HG02759 (cell line): ENCODE measurements around the gene WIPF2.
A peak's percentile ranks its signal among the peaks of the same experiment; 100 is the strongest.
"Not testable (repeated sequence)": the region's sequence is repeated elsewhere in the genome, so short reads cannot be mapped to it uniquely, and the experiment has no call there.

Experiments used
- ATAC-seq: cut with Tn5 transposase; IDR thresholded peaks from one replicate; pipeline ENCODE4 v1.9.1; 2021; ENCODE audit warnings: mild to moderate bottlenecking, moderate library complexity; ENCODE audit not compliant: unreplicated experiment

WIPF2 gene

GRCh38 chr17:40293363-40293762 is 74.3 kb downstream of the WIPF2 start:
- ATAC-seq: no peak

DNA sequence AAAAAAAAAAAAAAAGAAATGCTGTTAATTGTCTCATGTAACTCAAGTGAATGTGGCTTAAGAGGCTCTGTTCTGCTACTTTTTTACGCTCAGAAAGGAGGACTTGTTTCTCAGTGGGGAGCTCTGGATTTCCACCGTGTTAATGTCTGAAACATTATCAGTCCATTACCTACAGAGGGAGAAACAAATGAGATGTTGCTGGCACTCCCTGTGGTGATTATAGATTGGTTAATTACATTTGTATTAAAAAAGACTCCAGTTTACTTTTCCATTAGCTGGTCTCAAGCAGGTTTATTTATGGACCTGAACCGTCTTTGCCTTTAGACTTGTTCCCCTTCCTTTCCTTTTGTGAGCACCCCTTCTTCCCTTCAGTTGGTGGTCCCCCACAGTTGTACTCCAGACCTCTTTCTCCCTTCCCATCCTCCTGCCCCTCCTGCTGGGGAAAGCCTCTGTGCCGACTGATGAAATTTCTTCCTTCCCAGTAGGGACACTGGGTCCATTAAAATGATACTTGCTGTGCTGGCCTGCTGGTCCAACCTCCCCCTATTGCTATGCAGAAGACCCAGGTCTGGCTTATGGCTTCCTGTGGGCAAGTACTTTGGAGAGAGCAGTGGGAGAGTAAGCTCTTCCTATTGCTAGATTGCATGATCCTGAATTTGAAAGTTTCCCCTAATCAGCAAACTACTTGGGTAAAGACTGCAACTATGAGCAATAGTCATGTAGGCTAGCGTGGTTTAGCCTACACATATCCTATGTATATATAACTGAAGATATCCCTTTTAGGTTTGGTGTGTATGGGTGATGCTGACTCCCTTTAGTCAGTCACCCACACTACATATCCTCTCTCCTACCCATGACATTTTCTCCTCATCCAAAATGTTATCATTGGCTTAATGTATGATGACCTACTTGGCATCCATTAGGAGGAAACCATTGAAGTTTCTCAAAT is 76.7 kb downstream of the WIPF2 start:
- ATAC-seq: no peak

DNA sequence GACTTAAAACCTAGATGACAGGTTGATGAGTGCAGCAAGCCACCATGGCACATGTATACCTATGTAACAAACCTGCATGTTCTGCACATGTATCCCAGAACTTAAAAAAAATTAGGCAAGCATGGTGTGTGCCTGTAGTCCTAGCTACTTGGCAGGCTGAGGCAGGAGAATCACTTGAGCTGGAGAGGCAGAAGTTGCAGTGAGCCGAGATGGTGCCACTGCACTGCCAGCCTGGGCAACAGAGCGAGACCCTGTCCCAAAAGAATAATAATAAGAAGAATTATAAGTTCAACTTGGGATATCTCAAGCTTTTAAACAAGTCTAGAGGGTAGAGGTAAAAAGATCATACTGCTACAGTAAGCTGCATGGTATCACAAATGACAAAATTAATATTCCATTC is 78.4 kb downstream of the WIPF2 start:
- ATAC-seq: no peak

- no peak for ATAC-seq
Observed at GRCh38 chr17:40298726-40299125, 79.6 kb downstream of the WIPF2 start.

DNA sequence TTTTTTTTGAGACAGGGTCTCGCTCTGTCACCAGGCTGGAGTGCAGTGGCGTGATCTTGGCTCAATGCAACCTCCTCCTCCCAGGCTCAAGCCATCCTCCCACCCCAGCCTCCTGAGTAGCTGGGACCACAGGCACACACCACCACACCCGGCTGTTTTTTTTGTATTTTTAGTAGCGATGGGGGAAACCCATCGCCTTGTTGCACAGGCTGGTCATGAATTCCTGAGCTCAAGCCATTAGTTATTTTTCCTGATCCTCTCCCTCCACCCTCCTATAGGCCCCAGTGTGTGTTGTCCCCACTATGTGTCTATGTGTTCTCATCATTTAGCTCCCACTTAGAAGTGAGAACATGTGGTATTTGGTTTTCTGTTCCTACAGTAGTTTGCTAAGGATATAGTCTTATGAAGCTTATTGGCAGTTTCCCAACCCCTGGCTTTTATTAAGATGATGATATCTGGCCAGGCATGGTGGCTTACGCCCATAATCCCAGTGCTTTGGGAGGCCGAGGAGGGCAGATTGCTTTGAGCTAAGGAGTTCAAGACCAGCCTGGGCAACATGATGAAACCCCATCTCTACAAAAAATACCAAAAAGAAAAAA is 80.2 kb downstream of the WIPF2 start:
- not testable (repeated sequence) for ATAC-seq

- ATAC-seq: no peak
Observed at GRCh38 chr17:40301315-40301714, 82.2 kb downstream of the WIPF2 start.

- ATAC-seq: no peak
Observed at GRCh38 chr17:40303009-40303657, 84.0 kb downstream of the WIPF2 start.

- no peak for ATAC-seq
Observed at GRCh38 chr17:40303708-40304551, 84.8 kb downstream of the WIPF2 start.

DNA sequence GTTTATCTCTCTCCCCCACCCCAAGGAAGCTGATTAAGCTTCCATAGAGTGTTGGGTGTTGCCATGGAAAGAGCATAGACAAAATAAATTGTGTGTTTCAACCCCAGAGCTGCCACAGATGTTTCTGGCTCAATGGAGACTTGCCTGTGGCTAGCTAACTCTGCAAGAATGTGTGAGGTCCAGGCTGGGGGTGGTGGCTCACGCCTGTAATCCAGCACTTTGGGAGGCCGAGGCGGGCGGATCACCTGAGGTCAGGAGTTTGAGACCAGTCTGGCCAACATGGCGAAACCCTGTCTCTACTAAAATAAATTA is 85.4 kb downstream of the WIPF2 start:
- ATAC-seq: not testable (repeated sequence)

GRCh38 chr17:40304866-40305265 is 85.8 kb downstream of the WIPF2 start:
- ATAC-seq: not testable (repeated sequence)

- ATAC-seq: no peak
Observed at GRCh38 chr17:40306395-40306794, 87.3 kb downstream of the WIPF2 start.

DNA sequence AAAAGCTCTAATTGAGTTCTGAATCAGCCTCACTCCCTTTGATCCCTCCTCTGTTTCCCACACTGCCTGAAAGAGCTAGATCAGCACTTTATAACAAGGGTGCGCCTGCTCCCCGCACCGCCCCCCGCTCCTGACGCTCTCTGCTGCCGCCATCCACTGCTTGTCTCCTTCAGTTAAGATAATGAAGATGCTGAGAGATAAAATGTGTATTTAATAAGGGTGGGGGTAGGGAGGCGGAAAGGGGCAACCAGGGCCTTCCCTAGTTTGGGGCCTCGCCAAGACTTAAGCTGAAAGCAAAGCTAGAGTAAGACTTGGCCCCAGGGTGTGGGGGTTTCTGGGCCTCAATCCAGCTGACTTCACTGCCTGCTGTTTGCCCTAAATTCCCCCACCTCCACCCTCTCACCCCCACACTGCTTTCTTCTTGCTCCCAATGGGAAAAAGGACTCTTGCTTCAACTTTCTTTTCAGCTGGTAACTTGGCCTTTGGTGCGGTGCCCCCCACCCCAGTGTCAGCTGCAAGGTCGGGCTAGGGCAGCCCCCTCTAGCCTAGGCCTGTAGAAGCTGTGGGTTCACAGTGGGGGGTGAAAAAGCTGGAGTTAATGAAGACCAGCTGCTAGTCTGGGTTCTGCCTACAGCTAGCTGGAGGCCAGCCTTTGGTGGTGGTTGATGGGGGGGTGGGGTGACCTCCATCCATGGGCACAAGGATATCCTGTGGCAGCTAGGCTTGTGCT is 88.1 kb downstream of the WIPF2 start:
- no peak for ATAC-seq

DNA sequence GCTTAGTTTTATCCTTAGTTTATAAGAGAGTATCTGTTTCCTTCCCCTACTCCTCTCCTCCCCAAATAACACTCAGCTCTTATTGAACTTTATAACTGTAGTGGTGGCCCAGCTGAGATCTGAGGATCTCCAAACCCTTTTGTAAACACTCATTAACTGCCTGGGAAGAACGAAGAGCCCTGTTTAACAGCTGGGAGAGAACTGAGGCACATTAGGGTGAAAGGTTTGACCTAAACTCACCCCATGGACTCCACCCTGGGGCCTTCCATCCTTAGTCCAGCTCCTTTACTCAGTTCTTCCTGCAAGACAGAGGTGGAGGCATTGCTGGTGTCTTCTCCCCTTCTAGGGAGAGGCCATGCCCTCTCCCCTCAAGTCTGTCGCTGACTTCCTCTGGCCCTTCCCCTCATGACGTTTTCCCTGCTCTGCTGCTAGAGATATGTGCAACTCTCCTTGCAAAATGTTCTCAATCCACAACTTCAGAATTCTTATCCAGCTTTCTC is 88.7 kb downstream of the WIPF2 start:
- no peak for ATAC-seq

DNA sequence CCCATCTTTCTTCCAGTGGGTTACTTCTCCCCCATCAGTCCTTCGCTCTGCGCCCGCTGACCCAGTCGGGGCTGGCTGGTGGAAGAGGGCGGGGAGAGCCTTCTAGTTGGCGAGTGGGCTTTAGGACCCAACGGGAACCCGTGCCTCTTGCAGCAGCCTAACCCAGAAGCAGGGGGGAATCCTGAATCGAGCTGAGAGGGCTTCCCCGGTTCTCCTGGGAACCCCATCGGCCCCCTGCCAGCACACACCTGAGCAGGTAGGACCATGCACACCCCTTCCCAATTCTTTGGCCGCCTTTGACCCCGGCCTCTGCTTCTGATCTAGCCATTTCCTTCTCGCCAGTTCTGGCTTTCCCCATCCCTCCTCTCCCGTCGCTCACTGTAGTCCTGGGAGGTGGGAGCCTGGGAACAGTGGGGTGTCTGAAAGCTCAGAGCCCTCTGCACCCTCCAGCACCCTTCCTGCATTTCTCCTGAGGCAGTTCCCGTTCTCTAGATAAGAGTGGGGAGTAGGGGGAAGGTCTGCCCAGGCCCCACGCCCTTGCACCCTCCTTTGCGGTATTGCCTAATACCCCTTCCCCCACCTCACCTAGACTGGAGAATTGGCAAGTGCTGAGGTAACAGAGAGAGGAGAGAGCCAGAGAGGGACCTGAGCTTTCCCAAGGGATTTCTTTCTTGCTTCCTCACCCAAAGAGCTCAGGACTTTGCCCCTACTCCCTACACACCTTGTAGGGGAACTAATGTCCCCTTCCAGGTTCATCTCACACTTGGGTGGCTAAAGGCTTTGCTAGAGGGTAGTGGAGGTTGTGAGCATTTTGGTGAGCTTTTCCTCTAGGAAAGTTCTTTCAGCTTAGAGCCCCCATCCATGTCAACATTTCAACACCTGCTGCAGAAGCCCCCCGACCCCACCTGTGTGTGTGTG is 90.2 kb downstream of the WIPF2 start, which contains the start of gene RARA:
Gene RARA, plus strand, starts transcription at position 150 of the 918 bp plus-strand sequence. CDS start 22,039 bp downstream, outside the sequence.
- ATAC-seq: no peak

DNA sequence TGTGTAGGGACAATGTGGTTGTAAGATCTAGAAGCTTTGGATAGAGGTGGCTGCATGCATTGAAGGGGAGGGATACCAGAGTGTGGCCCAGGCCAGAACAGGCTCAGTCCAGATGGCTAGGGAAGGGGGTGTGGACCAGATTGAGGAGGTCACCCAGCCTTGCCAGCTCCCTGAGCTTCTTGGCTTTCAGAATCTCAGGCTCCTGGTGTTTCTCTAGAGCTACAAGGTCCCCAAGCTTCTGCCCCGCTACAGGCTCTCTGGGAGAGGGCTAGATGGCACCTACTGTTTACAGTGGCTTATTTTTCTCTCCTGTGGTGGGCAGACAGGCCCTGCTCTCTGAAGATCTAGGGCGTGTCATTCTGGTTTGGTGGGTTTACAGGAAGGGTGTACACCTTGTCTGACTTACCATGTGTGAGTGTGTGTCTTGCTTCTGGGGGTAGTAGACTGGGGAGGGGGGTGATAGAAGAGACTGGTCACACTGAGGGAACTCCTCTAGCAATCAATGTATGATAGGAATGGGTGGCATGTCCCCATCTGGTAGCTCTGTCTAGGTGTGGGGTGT is 90.9 kb downstream of the WIPF2 start:
- no peak for ATAC-seq

DNA sequence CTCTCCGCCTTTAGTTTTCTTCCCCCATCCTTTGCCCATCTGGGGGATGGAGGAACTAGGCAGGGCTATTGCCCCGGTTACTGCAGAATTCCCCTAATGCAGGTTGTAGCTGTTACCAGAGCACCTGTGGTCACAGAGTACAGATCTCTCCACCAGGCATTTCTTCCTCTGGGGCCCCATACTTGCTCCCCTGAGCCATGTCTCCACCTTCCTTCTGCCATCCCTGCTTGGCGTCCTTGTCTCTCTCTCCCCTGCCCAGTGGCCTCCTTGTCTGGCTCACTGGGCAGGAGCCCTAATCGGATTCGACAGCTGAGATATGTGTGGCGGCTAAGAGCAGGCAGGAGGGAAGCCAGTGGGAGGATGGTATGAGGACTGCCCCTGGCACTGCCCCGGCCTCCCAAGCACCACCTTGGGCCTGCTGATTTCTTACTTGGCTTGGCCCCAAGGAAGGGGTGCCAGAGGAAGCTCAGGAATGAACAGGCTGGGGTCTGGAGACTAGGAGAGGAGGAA is 91.8 kb downstream of the WIPF2 start:
- ATAC-seq: no peak

DNA sequence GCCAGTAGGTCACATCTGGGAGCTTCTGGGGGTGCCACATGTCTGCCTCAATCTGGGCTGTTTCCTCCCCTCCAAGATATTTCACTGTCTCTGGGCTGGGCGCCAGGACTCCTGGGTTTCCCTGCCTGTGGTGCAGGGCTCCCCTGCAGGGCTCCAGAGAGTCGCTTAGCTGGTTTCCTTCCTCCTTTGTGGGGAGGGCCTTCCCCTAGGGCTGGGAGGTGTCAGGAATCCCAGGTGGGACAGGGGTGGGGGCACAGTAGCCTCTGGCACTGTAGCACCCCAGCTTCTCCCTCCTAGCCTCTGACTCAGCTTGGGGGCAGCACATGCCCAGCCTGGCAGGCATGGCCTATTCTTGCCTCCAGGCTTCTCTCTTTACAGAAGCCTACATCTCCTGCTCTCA is 92.5 kb downstream of the WIPF2 start:
- ATAC-seq: no peak

- peak; percentile 34 for ATAC-seq
Observed at GRCh38 chr17:40312131-40312731, 93.1 kb downstream of the WIPF2 start.
